ENCODE data around the gene GALNT14.

DNA sequence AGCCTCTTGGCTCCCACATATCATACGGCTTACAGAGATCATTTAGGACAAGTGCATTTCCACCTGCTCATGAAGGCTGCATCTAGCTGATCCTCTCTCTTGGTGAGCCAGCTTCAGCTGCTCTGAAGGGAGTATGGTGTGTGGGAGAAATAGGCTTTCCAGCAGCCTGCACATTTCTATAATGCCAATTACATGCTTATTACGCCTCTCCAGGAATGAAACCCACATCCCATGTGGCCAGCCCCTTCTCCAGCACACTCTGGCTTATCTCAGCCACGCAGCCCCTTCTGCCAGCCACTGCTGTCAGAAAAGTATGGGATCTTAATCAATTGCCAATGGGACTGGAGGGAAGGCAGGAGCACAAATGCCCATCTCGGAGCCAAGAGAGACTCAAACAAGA lies 117.5 kb downstream of the GALNT14 start:
- TF ChIP-seq, protein P1, sequence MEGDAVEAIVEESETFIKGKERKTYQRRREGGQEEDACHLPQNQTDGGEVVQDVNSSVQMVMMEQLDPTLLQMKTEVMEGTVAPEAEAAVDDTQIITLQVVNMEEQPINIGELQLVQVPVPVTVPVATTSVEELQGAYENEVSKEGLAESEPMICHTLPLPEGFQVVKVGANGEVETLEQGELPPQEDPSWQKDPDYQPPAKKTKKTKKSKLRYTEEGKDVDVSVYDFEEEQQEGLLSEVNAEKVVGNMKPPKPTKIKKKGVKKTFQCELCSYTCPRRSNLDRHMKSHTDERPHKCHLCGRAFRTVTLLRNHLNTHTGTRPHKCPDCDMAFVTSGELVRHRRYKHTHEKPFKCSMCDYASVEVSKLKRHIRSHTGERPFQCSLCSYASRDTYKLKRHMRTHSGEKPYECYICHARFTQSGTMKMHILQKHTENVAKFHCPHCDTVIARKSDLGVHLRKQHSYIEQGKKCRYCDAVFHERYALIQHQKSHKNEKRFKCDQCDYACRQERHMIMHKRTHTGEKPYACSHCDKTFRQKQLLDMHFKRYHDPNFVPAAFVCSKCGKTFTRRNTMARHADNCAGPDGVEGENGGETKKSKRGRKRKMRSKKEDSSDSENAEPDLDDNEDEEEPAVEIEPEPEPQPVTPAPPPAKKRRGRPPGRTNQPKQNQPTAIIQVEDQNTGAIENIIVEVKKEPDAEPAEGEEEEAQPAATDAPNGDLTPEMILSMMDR (conservative IDR thresholded peaks at IDR 0.05 in 1 of 2, IDR thresholded peaks at IDR 0.05 in 1 of 2; ENCODE audit: extremely low read depth in 1 of 2, insufficient read depth in 1 of 2, low read depth in 1 of 2, low read length in 2 of 2), result no peak
- TF ChIP-seq EZH2 (IDR thresholded peaks at IDR 0.05; ENCODE audit: borderline replicate concordance, low read length), result no peak
